WTC11 (cell line): ENCODE measurements around the gene IGSF9B. TPM values are rescaled to one million over a fixed set of nuclear protein-coding genes. Genes with fewer than 3 reads are reported as not detected.

Source experiments
- ATAC-seq: fragments of 200-7000 bp; cut with Tn5 transposase; 2 replicates; pipeline ENCODE4 v1.10.0; 2021; ENCODE audit warnings: mild to moderate bottlenecking, moderate library complexity
- CTCF ChIA-PET: fragments of 300-600 bp; sonication (Branson Sonifier 250); formaldehyde crosslinking; loops from one replicate; lab custom pipeline; 2021; ENCODE audit warnings: antibody characterized with exemption; lab: Charles Lee
- POLR2A ChIA-PET: fragments of 350-600 bp; sonication (Branson Sonifier 250); formaldehyde crosslinking; loops from one replicate; lab custom pipeline; 2021; ENCODE audit warnings: antibody characterized with exemption; lab: Charles Lee
- DNase-seq: peaks from one replicate; pipeline ENCODE4 v3.0.0; 2021; ENCODE audit warnings: low spot score
- H3K27ac Mint-ChIP-seq: 2 replicates; pipeline ENCODE4 v1.8.0; 2021; ENCODE audit warnings: mixed read lengths
- H3K27me3 Mint-ChIP-seq: 2 replicates; pipeline ENCODE4 v1.8.0; 2021; ENCODE audit warnings: low read depth, mild to moderate bottlenecking, moderate library complexity, mixed read lengths
- H3K36me3 Mint-ChIP-seq: 2 replicates; pipeline ENCODE4 v1.8.0; 2021; ENCODE audit warnings: mixed read lengths
- H3K4me1 Mint-ChIP-seq: 2 replicates; pipeline ENCODE4 v1.8.0; 2022; ENCODE audit warnings: mixed read lengths
- H3K4me3 Mint-ChIP-seq: 2 replicates; pipeline ENCODE4 v1.8.0; 2021; ENCODE audit warnings: mild to moderate bottlenecking, moderate library complexity, mixed read lengths
- H3K9me3 Mint-ChIP-seq: 2 replicates; pipeline ENCODE4 v1.8.0; 2021; ENCODE audit warnings: mixed read lengths
- ATF2 ChIP-seq: sonication (generic); formaldehyde crosslinking; IDR thresholded peaks from 2 replicates; pipeline ENCODE4 v1.8.1; 2022; ENCODE audit warnings: low read depth, missing genetic modification reagents, borderline replicate concordance
- ATF6 ChIP-seq: sonication (generic); formaldehyde crosslinking; IDR thresholded peaks from 2 replicates; pipeline ENCODE4 v1.8.1; 2023; ENCODE audit warnings: mild to moderate bottlenecking, missing genetic modification reagents
- CDX4 ChIP-seq: fragments of 250-450 bp; sonication (Bioruptor Pico); IDR thresholded peaks from 2 replicates; pipeline ENCODE4 v1.9.0; 2021; ENCODE audit warnings: moderate library complexity, mild to moderate bottlenecking, inconsistent platforms, borderline replicate concordance
- CREB1 ChIP-seq: sonication (generic); formaldehyde crosslinking; IDR thresholded peaks from 2 replicates; pipeline ENCODE4 v1.8.0; 2023; ENCODE audit warnings: mild to moderate bottlenecking, missing genetic modification reagents
- E2F1 ChIP-seq: sonication (generic); formaldehyde crosslinking; IDR thresholded peaks from 2 replicates; pipeline ENCODE4 v1.8.0; 2022; ENCODE audit warnings: mild to moderate bottlenecking, missing genetic modification reagents
- ELF4 ChIP-seq: sonication (generic); formaldehyde crosslinking; IDR thresholded peaks from 2 replicates; pipeline ENCODE4 v1.8.1; 2022; ENCODE audit warnings: low read depth, mild to moderate bottlenecking, moderate library complexity, missing genetic modification reagents
- FOXP4 ChIP-seq: sonication (generic); formaldehyde crosslinking; IDR thresholded peaks from 2 replicates; pipeline ENCODE4 v1.8.0; 2022; ENCODE audit warnings: mild to moderate bottlenecking, missing genetic modification reagents
- GABPB1 ChIP-seq: sonication (generic); formaldehyde crosslinking; IDR thresholded peaks from 2 replicates; pipeline ENCODE4 v1.8.1; 2023; ENCODE audit warnings: mild to moderate bottlenecking, missing genetic modification reagents
- HMGA2 ChIP-seq: fragments of 250-450 bp; sonication (Bioruptor Pico); IDR thresholded peaks from 2 replicates; pipeline ENCODE4 v1.4.0; 2021; ENCODE audit warnings: mild to moderate bottlenecking, moderate library complexity
- IRF2 ChIP-seq: sonication (generic); formaldehyde crosslinking; IDR thresholded peaks from 2 replicates; pipeline ENCODE4 v1.8.0; 2022; ENCODE audit warnings: low read depth, missing genetic modification reagents, borderline replicate concordance
- JAZF1 ChIP-seq: fragments of 250-450 bp; sonication (Bioruptor Pico); IDR thresholded peaks from 2 replicates; pipeline ENCODE4 v1.9.0; 2021; ENCODE audit warnings: moderate library complexity, mild to moderate bottlenecking, inconsistent platforms
- JUN ChIP-seq: sonication (generic); formaldehyde crosslinking; IDR thresholded peaks from 2 replicates; pipeline ENCODE4 v1.8.0; 2023; ENCODE audit warnings: mild to moderate bottlenecking, missing genetic modification reagents
- MXD4 ChIP-seq: fragments of 250-450 bp; sonication (Bioruptor Pico); IDR thresholded peaks from 2 replicates; pipeline ENCODE4 v1.8.0; 2021; ENCODE audit warnings: mild to moderate bottlenecking, moderate library complexity, borderline replicate concordance
- MYBL2 ChIP-seq: sonication (generic); formaldehyde crosslinking; IDR thresholded peaks from 2 replicates; pipeline ENCODE4 v1.8.1; 2023; ENCODE audit warnings: mild to moderate bottlenecking, moderate library complexity, missing genetic modification reagents
- STAT6 ChIP-seq: sonication (generic); formaldehyde crosslinking; conservative IDR thresholded peaks from 2 replicates; pipeline ENCODE4 v1.8.1; 2023; ENCODE audit warnings: mild to moderate bottlenecking, low read depth, missing genetic modification reagents, moderate library complexity
- TEAD4 ChIP-seq: sonication (generic); formaldehyde crosslinking; IDR thresholded peaks from 2 replicates; pipeline ENCODE4 v1.8.0; 2022; ENCODE audit warnings: mild to moderate bottlenecking, missing genetic modification reagents
- ZNF232 ChIP-seq: sonication (generic); formaldehyde crosslinking; IDR thresholded peaks from 2 replicates; pipeline ENCODE4 v1.8.0; 2022; ENCODE audit warnings: mild to moderate bottlenecking, missing genetic modification reagents
- ZNF423 ChIP-seq: fragments of 250-450 bp; sonication (Bioruptor Pico); IDR thresholded peaks from 2 replicates; pipeline ENCODE4 v2.1.2; 2022; ENCODE audit warnings: mild to moderate bottlenecking, moderate library complexity
- ZNF532 ChIP-seq: fragments of 250-450 bp; sonication (Bioruptor Pico); IDR thresholded peaks from 2 replicates; pipeline ENCODE4 v1.9.0; 2021; ENCODE audit warnings: mild to moderate bottlenecking, borderline replicate concordance
- ZNF671 ChIP-seq: fragments of 250-450 bp; sonication (Bioruptor Pico); IDR thresholded peaks from 2 replicates; pipeline ENCODE4 v1.8.0; 2021; ENCODE audit warnings: mild to moderate bottlenecking
- total RNA-seq: library from RNA; stranded (reverse); gene quantifications from 3 replicates; pipeline ENCODE4 v1.2.3, GENCODE V29; 2021

Gene IGSF9B
- total RNA-seq, 1 experiment from 2014 or later, result 52.7 TPM

- H3K4me3 Mint-ChIP-seq, result no peak overlapping the region
- H3K27me3 Mint-ChIP-seq, result no peaks in the 10 kb centered on the region
- H3K9me3 Mint-ChIP-seq, result no peaks in the 10 kb centered on the region
- CTCF ChIA-PET, result interaction anchor here (2.3 kb wide), 1 partner anchor 115 kb away, joined by 9 read pairs; no protein-coding TSS in a partner anchor
- DNase-seq (no peak), ATAC-seq (no peak)
- POLR2A ChIA-PET, result no interaction called here
- H3K4me1 Mint-ChIP-seq, result peaks cover 7% of the 10 kb centered on the region
- TF ChIP-seq JUN (no peak), JAZF1 (CRISPR knock-in tag) (no peak), TEAD4 (no peak), STAT6 (CRISPR knock-in tag) (no peak), ATF2 (CRISPR knock-in tag) (no peak), IRF2 (CRISPR knock-in tag) (no peak), E2F1 (CRISPR knock-in tag) (no peak), MXD4 (CRISPR knock-in tag) (no peak), CREB1 (CRISPR knock-in tag) (no peak), ATF6 (CRISPR knock-in tag) (no peak), ZNF232 (CRISPR knock-in tag) (no peak), ZNF671 (CRISPR knock-in tag) (no peak), ZNF532 (CRISPR knock-in tag) (no peak), ELF4 (CRISPR knock-in tag) (no peak), CDX4 (CRISPR knock-in tag) (no peak), MYBL2 (CRISPR knock-in tag) (no peak), ZNF423 (CRISPR knock-in tag) (no peak), FOXP4 (no peak), HMGA2 (CRISPR knock-in tag) (no peak), GABPB1 (no peak)
- peaks cover 32% of the 10 kb centered on the region for H3K36me3 Mint-ChIP-seq
- H3K27ac Mint-ChIP-seq, result no peak overlapping the region
Observed at GRCh38 chr11:133930053-133930766, 26.6 kb downstream of the IGSF9B start.
